B cell (primary cell): Measurements from ENCODE around the gene RFT1. TPM values are rescaled to one million over a fixed set of nuclear protein-coding genes. Genes with fewer than 3 reads are reported as not detected.

Experiments used
- ATAC-seq: fragments of 200-7000 bp; cut with Tn5 transposase; one replicate; pipeline ENCODE4 v1.10.0; 2021; ENCODE audit warnings: low read depth, mild to moderate bottlenecking, moderate number of reproducible peaks, moderate library complexity
- CTCF ChIA-PET: fragments of 350-600 bp; sonication (Branson Sonifier 250); formaldehyde crosslinking; loops from one replicate; lab custom pipeline; 2021; ENCODE audit warnings: antibody characterized with exemption, inconsistent platforms; lab: Charles Lee
- POLR2A ChIA-PET: fragments of 350-600 bp; sonication (Branson Sonifier 250); formaldehyde crosslinking; loops from one replicate; lab custom pipeline; 2021; ENCODE audit warnings: antibody characterized with exemption; lab: Charles Lee
- DNase-seq: peaks from one replicate; pipeline ENCODE4 v3.0.0; 2013
- H2AFZ ChIP-seq: 2 replicates; pipeline ENCODE4 v1.6.1; 2012; ENCODE audit warnings: mild to moderate bottlenecking, low read depth, low read length; ENCODE audit not compliant: insufficient read depth, poor library complexity, severe bottlenecking
- H3K27ac ChIP-seq, 2 donors: 1 replicate in 1 of 2; 2 replicates in 1 of 2; pipeline ENCODE4 v1.5.1; 2012 to 2013; ENCODE audit warnings: low read length in 2 of 2, mild to moderate bottlenecking in 2 of 2, moderate library complexity in 1 of 2
- H3K27me3 ChIP-seq, 4 experiments: fragments of 200-600 bp in 1 of 4; sonication (generic) in 1 of 4; replicated peaks in 1 of 4; 1 replicate in 2 of 4; 2 replicates in 2 of 4; pipeline versions ENCODE4 v1.6.1 to v1.7.0; 2013 to 2016; ENCODE audit warnings: low read length in 3 of 4, mild to moderate bottlenecking in 2 of 4, mixed read lengths in 1 of 4, moderate library complexity in 1 of 4; ENCODE audit not compliant: insufficient read depth in 4 of 4, control insufficient read depth in 3 of 4; ENCODE audit errors: control extremely low read depth in 1 of 4
- H3K36me3 ChIP-seq, 2 experiments: replicated peaks in 1 of 2; 1 replicate in 1 of 2; 2 replicates in 1 of 2; pipeline versions ENCODE4 v1.6.1 to v1.7.1; 2013; ENCODE audit warnings: low read length in 1 of 2; ENCODE audit not compliant: insufficient read depth in 2 of 2, control insufficient read depth in 1 of 2; ENCODE audit errors: control extremely low read depth in 1 of 2, extremely low read depth in 1 of 2
- H3K4me1 ChIP-seq, 2 donors: fragments of 200-600 bp in 1 of 2; sonication (generic) in 1 of 2; 1 replicate in 1 of 2; 2 replicates in 1 of 2; pipeline versions ENCODE4 v1.5.1 to v1.6.1; 2013 to 2017; ENCODE audit warnings: low read length in 2 of 2; ENCODE audit not compliant: control insufficient read depth in 2 of 2, insufficient read depth in 2 of 2
- H3K4me2 ChIP-seq: replicated peaks from 2 replicates; pipeline ENCODE3; 2012; ENCODE audit warnings: mild to moderate bottlenecking, low read depth, low read length; ENCODE audit not compliant: poor library complexity, severe bottlenecking
- H3K4me3 ChIP-seq, 5 experiments: fragments of 200-600 bp in 1 of 5; sonication (generic) in 1 of 5; 1 replicate in 3 of 5; 2 replicates in 2 of 5; pipeline versions ENCODE4 v1.5.1 to v1.7.0; 2011 to 2016; ENCODE audit warnings: low read length in 4 of 5, mild to moderate bottlenecking in 4 of 5, low read depth in 2 of 5, control low read depth in 1 of 5, moderate library complexity in 1 of 5; ENCODE audit not compliant: insufficient read depth in 1 of 5; ENCODE audit errors: control extremely low read depth in 1 of 5, extremely low read depth in 1 of 5
- H3K79me2 ChIP-seq: fragments of 200-600 bp; sonication (generic); one replicate; pipeline ENCODE4 v1.6.0; 2016; ENCODE audit warnings: low read length; ENCODE audit not compliant: control insufficient read depth, insufficient read depth
- H3K9ac ChIP-seq: fragments of 200-600 bp; sonication (generic); 2 replicates; pipeline ENCODE4 v1.6.1; 2017; ENCODE audit warnings: mild to moderate bottlenecking, low read length, moderate library complexity
- H3K9me3 ChIP-seq, 3 donors: one replicate each; pipeline versions ENCODE4 v1.6.1 to v1.7.1; 2013; ENCODE audit warnings: low read length in 2 of 3; ENCODE audit not compliant: control insufficient read depth in 2 of 3, insufficient read depth in 1 of 3; ENCODE audit errors: control extremely low read depth in 1 of 3
- H4K20me1 ChIP-seq: 2 replicates; pipeline ENCODE4 v1.6.0; 2012; ENCODE audit warnings: mild to moderate bottlenecking, low read length; ENCODE audit not compliant: insufficient read depth, control insufficient read depth, poor library complexity, severe bottlenecking
- H3K27ac Mint-ChIP-seq: one replicate; pipeline ENCODE4 v1.8.0; 2021; ENCODE audit warnings: mixed read lengths
- H3K27me3 Mint-ChIP-seq: one replicate; pipeline ENCODE4 v1.8.0; 2021; ENCODE audit warnings: mixed read lengths
- H3K4me1 Mint-ChIP-seq: one replicate; pipeline ENCODE4 v1.8.0; 2021; ENCODE audit warnings: mixed read lengths
- H3K4me3 Mint-ChIP-seq: one replicate; pipeline ENCODE4 v1.8.0; 2021; ENCODE audit warnings: mixed read lengths
- H3K9me3 Mint-ChIP-seq: one replicate; pipeline ENCODE4 v1.8.0; 2022; ENCODE audit warnings: mixed read lengths; ENCODE audit not compliant: insufficient read depth
- EZH2 ChIP-seq: IDR thresholded peaks from 2 replicates; pipeline ENCODE4 v1.6.1; 2012; ENCODE audit warnings: borderline replicate concordance, low read depth, mild to moderate bottlenecking, moderate library complexity, low read length; ENCODE audit not compliant: insufficient read depth, poor library complexity, severe bottlenecking
- WGBS: methylation state at CpG from one replicate; pipeline ENCODE4 v1.1.5; 2013; ENCODE audit warnings: missing lambda C conversion rate; ENCODE audit not compliant: insufficient coverage; 5-methylcytosine and 5-hydroxymethylcytosine counted together
- intact Hi-C: fragments of 100-400 bp; cut with micrococcal nuclease; formaldehyde crosslinking; loops from one replicate; pipeline ENCODE4 v1.10.0; 2022
- polyA plus RNA-seq: library from polyadenylated mRNA; depleted of rRNA; stranded (reverse); fragments of >200 nt; gene quantifications from 2 replicates; pipeline ENCODE4 v1.2.3, GENCODE V29; 2012
- total RNA-seq, 2 donors: library from RNA; stranded (reverse); fragments of 120-200 nt in 1 of 2; gene quantifications; 1 replicate in 1 of 2; 2 replicates in 1 of 2; pipeline versions ENCODE4 v1.2.3 to v1.2.4, GENCODE V29; 2013 to 2022
- TF ChIP-seq, protein P1 (sequence below): fragments of 200-600 bp; IDR thresholded peaks from one replicate; pipeline ENCODE4 v1.8.0; 2022; ENCODE audit warnings: antibody characterized with exemption, mild to moderate bottlenecking

The RFT1 gene
- total and polyA plus RNA-seq, 2 donors (not counting 1 experiment from before 2014, with no cell fraction given) = 12.1 to 28.9 TPM

DNA sequence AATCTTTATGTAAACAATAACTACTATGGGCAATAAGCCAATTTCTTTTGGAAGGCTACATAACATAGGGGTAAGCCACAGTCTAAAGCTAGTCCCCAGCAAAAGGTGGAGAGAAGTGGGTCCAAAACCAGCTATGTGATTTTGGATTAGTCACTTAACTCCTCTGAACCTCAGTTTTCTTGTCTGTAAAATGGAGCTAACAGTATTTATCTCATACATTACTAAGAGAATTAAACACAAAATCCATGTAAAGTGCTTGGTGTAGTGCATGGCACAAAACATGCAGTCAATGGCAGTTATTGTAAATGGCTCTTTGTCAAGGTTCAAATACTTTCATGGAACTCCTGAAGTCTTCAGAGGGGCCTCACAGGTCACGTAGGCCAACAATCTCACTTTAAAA is 13.3 kb downstream of the RFT1 start:
- no peaks in the 10 kb centered on the region for H3K27me3 ChIP-seq
- DNase-seq = no peak
- no peak overlapping the region for H3K27ac ChIP-seq
- no peaks in the 10 kb centered on the region for H3K27me3 Mint-ChIP-seq
- H3K9me3 Mint-ChIP-seq = no peaks in the 10 kb centered on the region
- H3K27ac Mint-ChIP-seq = no peak overlapping the region
- H3K79me2 ChIP-seq = peaks cover 7% of the 10 kb centered on the region
- H3K4me3 Mint-ChIP-seq = no peak overlapping the region
- ChIA-PET CTCF (interaction anchor here (1.4 to 17.4 kb wide), 4 partner anchors 18 to 81 kb away, joined by 8 to 262 read pairs (median 47); no protein-coding TSS in a partner anchor), POLR2A (no interaction called here)
- no peaks in the 10 kb centered on the region for H3K9me3 ChIP-seq
- H3K4me1 ChIP-seq = no peaks in the 10 kb centered on the region
- no peak for TF ChIP-seq EZH2
- TF ChIP-seq, protein P1, sequence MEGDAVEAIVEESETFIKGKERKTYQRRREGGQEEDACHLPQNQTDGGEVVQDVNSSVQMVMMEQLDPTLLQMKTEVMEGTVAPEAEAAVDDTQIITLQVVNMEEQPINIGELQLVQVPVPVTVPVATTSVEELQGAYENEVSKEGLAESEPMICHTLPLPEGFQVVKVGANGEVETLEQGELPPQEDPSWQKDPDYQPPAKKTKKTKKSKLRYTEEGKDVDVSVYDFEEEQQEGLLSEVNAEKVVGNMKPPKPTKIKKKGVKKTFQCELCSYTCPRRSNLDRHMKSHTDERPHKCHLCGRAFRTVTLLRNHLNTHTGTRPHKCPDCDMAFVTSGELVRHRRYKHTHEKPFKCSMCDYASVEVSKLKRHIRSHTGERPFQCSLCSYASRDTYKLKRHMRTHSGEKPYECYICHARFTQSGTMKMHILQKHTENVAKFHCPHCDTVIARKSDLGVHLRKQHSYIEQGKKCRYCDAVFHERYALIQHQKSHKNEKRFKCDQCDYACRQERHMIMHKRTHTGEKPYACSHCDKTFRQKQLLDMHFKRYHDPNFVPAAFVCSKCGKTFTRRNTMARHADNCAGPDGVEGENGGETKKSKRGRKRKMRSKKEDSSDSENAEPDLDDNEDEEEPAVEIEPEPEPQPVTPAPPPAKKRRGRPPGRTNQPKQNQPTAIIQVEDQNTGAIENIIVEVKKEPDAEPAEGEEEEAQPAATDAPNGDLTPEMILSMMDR = no peak
- intact Hi-C loops = no loop called here
- no peaks in the 10 kb centered on the region for H3K4me1 Mint-ChIP-seq
- H3K9ac ChIP-seq = no peak overlapping the region
- ATAC-seq = no peak
- no peak overlapping the region for H2AFZ ChIP-seq
- H3K4me3 ChIP-seq = no peak overlapping the region
- no peak overlapping the region for H3K4me2 ChIP-seq
- H4K20me1 ChIP-seq = no peaks in the 10 kb centered on the region
- H3K36me3 ChIP-seq = peaks cover 8 to 77% of the 10 kb centered on the region in 2 experiments
- WGBS = no CpG with 5 or more reads among the region's 1 CpG

DNA sequence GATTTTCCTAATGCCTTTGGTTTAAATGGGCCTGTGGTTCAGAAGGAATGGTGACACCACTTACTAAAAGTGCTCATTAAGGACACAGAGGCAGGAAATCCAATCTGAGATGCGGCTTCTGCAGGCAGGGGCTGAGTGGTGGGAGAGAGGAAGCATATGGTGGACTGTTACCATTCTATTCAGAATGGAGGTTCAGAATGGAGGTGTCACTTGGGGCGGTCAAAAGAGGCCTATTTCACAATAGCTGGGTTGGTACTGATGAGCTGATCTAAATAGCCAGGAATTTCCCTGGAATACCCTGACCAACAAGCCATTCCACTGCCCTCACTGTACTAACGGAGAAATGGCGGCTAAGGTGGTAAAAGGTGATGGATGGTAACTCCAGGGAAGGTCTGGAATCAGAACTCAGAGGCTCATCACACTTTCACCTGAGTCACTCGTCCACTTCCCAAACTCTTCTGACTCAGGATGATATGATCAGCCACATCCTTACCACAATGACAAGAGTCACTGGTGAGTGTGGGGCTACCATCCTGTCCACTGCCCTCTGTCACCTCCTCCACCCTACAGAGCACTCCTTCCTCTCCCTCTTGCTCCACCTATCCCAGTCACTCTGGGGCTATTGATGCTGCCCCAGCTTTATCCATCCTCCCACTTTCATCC is 15.7 kb downstream of the RFT1 start:
- TF ChIP-seq EZH2 = no peak
- TF ChIP-seq, protein P1 = no peak
- no peaks in the 10 kb centered on the region for H3K4me1 Mint-ChIP-seq
- no peak overlapping the region for H3K4me2 ChIP-seq
- intact Hi-C loops = loop anchor here (1.0 to 5.0 kb wide), 5 partner anchors 16 to 185 kb away; partner anchors contain the start of gene RFT1
- H3K4me3 ChIP-seq = no peak overlapping the region
- no peaks in the 10 kb centered on the region for H4K20me1 ChIP-seq
- H3K27ac ChIP-seq = no peak overlapping the region
- H3K27me3 Mint-ChIP-seq = no peaks in the 10 kb centered on the region
- no peaks in the 10 kb centered on the region for H3K4me1 ChIP-seq
- no peak overlapping the region for H3K9ac ChIP-seq
- H3K4me3 Mint-ChIP-seq = no peak overlapping the region
- H2AFZ ChIP-seq = no peak overlapping the region
- H3K79me2 ChIP-seq = peaks cover 7% of the 10 kb centered on the region
- no peaks in the 10 kb centered on the region for H3K9me3 ChIP-seq
- peaks cover 1 to 72% of the 10 kb centered on the region in 2 experiments for H3K36me3 ChIP-seq
- ATAC-seq (no peak), DNase-seq (no peak)
- ChIA-PET POLR2A (interaction anchor here (0.8 to 1.0 kb wide), 2 partner anchors 66 to 81 kb away, joined by 3 to 6 read pairs; no protein-coding TSS in a partner anchor), CTCF (interaction anchor here (0.7 to 17.4 kb wide), 23 partner anchors 8 to 596 kb away, joined by 3 to 262 read pairs (median 5); no protein-coding TSS in a partner anchor)
- no peaks in the 10 kb centered on the region for H3K9me3 Mint-ChIP-seq
- H3K27me3 ChIP-seq = no peaks in the 10 kb centered on the region
- H3K27ac Mint-ChIP-seq = no peak overlapping the region
- 100% methylated on average over 1 of the region's 5 CpGs for WGBS
